Amniotic stem cell (primary cell): ENCODE data around the gene L3MBTL3.
"Not testable (repeated sequence)": the region's sequence is repeated elsewhere in the genome, so short reads cannot be mapped to it uniquely, and the experiment has no call there.

Experiments
- DNase-seq: peaks from one replicate; lab custom pipeline; 2025; lab: John Stamatoyannopoulos, UW

The L3MBTL3 gene

DNA sequence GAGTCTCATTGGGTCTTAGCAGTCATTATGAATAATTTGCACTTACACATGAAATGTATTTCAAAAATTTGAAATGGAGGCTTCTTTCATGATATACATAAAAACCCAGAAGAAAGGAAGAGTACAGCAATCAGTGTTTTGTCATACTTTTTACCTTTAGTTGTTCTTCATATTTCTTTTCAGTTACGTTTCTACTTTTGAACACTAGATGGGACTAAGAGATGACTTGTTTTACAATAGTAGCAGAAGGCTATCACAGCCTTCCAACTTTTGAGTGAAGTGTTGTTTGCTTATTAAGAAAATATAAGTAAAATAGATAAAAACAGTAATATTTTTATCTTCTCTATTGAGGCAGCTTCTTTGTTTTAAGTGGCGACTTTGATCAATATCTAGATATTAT is 58.1 kb downstream of the L3MBTL3 start:
- DNase-seq, result no peak

DNA sequence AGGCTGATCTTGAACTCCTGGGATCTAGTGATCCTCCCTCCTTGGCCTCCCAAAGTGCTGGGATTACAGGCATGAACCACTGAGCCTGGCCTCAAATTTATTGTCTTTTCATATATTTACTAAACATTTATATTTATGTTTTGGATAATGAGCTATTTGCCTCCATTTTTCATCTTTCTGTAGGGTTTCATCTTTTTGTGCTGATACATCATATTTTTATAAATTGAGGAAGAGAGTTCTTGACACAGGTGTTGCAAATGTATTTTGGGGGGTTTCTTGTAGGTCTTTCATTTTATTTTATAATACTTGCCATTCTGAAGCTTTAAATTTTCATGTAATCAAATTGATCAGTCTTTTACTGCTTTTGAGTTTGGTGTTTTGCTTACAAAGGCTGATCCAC is 72.4 kb downstream of the L3MBTL3 start:
- DNase-seq, result no peak

DNA sequence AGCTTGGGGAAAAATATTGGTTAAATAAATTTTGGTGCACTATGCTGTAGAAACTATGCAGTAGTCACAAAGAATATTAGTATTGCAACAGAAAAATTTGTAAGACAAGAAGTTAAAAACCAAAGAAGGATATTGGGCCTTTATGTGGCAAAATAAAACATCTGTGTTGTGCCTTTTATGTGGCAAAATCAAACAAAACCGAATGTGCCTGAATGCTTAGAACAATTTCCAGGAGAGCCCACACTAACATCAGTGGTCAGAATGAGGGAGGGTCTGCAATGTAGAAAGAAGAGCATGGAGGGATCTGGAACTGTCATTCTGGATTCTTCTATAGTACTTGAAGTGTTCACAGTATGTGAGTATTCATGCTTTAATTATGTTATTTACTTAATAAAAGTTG is 75.2 kb downstream of the L3MBTL3 start:
- DNase-seq, result no peak

DNA sequence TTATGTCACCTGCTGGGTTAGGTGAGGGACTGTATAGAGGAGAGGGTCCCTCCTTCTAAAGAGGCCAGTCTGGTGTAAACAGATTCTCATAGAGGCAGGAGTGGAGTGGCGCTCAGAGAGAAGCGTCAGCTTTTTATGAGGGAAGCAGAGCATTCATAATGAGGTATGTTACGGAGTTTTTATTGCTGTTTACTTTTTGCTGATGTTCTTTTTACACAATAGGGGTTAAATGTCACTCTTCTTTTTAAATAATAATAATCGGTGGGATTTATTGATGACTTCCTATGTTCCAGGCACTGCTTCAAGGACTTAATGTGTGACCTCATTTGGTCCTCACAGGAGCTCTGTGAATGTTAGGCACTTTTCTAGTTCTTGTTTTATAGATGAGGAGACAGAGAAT is 79.9 kb downstream of the L3MBTL3 start:
- no peak for DNase-seq

DNA sequence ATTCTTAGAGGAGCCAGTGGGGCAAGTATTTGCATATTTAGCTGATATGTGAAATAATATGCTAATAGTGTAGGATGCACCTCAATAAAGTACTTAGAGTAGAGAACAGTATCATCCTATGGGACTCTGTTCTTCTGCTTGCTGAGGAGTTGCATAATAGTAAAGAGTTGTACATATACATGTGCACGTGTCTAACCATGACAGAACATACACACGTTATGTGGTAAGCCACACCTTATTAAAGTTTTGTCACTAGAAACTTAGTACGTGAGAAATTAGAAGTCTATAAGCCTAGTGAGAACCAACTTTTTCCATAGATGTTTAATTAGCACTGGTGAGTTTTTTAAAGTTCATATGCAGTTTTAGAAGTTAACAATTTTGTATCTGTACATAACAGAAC is 80.7 kb downstream of the L3MBTL3 start:
- no peak for DNase-seq

DNA sequence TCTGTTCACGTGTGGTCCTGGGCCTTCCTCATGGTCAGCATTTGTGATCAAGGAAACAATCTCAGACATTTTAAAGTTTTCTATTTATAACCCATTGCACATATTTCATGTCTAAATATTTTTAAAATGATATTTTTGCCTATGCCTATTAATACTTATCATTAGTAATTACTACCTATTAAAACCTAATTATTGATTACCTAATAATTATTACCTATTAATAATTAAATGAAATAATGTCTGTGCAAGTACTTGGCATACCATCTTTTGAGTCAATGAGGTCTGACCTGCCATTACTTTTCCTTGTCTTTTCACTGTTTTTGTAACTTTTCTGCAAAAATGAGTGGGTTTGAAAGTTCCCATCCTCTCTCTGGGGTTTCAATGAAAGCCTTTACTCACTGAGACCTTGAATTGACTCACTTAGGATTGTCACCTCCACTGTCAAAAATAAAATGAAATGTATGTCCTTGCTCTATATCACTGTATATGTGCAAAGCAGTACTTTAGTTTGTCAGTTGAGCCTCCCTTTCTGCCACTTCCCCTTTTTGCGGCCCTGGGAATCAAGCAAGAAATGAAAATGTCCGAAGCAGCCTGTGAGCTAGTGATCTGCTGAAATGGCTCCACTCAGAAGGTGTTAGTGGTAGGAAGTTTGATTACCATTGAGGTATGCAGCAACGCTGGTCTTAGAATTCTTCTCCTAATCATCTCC is 87.8 kb downstream of the L3MBTL3 start:
- DNase-seq, result no peak

DNA sequence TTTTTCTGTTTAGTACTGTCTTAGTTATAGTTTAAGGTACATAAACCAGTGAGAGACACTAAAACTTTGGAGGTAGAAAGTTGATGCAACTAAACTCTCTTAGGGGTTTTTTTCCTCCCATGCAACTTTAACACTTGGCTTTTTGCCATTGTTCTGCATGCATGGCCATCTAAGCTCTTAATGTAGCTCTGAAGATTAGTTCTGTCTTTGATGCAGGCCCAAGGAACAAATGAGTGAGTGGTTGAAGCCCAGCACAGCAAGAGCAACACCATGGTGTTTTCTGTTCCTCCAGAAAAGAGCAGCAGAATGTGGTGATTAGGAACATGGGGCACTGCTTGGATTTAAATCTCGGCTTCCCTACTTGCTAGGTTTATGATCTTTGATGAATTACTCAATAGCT is 89.3 kb downstream of the L3MBTL3 start:
- DNase-seq, result no peak

DNA sequence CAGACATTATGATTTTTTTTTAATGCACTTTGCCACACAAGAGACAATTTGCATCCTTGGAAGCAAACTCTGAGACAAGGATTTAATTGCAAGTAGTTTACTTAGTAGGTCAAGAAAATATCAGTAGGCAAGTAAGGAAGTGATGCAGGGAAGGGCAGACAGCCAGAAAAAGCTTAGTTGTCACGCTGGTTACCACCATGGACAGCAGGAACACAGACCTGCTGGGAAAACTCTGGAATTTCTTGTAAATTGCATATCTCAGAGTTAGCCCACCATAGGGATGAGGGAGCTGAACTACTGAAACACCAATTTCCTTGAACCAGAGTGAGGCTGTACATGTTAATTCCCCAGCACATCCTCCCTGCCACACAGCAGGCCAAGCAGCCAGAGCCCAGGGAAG is 92.7 kb downstream of the L3MBTL3 start:
- DNase-seq, result no peak

DNA sequence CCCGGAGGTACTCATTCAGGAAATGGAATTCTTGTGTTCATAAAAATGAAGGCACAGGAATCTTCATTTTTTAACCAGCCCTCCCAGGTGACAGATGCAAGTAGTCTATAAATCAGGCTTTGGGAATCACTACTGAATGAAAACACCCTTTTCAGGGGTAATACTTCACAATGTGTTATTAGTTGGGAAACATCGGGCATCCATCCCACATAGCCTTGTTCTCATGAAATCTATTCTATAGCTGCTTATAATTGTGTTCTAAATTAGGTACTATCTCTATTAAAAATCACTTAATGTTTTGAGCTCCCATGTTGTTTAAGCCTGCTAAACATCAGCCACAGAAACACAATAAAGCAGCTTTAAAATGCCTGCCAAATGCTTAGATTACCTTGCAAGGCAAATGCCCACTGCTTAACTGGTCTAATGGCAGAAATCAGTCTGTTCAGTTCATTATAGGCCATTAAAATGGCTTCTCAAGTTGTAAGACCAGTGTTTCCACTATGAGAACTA is 94.9 kb downstream of the L3MBTL3 start:
- no peak for DNase-seq

DNA sequence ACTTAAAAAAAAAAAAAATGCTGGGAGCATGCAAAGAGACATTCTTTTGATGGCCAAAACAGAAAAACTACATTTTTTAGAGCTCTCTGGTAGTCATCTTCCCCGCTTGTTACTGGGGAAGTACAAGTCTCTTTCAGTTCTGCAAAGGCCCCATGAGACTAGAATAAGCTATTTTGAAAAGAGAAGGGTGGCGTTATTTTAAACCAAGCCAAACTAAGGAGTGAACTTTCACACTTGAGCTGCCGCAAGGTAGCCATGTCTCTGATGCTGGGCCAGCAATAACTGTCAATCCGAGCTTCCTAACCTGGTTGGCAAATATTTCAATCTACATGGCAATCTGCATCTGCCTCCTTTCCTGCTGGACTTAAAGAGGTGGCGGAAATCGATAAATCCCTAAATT is 96.7 kb downstream of the L3MBTL3 start:
- no peak for DNase-seq

DNA sequence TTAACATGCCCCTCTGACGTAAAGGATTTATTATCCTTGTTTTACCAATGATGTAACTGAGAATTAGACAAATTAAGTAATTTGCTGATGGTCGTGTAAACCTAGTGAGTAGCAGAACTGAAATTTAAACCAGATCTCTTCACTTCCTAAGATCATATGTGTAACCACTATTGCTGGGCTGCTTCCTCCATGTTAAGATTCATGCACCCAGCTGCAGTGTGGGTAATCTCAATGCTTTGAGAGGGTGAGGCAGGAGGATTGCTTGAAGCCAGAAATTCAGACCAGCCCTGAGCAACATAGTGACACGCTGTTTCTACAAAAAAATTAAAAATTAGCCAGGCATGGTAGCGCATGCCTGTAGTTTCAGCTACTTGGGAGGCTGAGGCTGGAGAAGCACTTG is 97.9 kb downstream of the L3MBTL3 start:
- DNase-seq, result no peak

DNA sequence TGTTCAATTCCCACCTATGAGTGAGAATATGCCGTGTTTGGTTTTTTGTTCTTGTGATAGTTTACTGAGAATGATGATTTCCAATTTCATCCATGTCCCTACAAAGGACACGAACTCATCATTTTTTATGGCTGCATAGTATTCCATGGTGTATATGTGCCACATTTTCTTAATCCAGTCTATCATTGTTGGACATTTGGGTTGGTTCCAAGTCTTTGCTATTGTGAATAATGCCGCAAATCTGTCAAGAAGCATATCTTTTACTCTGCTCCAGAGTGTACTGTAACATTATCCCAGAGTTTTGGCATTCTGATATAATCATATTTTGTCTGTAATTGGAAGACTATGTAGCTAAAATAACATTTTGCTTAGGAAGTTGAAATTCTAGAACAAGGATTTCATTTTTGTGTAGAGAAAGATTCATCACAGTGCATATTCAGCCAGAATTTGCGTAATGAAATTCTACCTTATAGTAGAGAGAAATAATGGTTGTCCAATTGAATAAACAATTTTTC is 98.9 kb downstream of the L3MBTL3 start:
- not testable (repeated sequence) for DNase-seq

DNA sequence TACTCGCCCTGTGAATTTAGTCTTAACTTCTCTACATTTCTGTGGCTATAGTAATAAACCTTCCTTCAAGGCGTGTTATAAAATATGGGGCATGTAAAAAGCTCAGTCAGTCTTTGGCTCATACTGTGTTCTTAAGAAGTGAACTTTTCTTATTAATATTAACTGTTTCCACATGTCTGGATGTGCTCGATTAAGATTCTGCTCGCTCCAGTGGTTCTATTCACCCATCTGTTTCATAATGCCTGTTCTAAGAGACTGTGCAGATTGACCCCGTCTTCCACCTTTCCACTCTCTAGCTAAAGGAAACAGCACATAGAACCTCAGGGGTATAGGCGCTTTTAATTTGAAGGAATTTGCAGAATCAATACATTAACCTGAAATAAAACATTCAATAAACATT is 99.9 kb downstream of the L3MBTL3 start:
- no peak for DNase-seq

DNA sequence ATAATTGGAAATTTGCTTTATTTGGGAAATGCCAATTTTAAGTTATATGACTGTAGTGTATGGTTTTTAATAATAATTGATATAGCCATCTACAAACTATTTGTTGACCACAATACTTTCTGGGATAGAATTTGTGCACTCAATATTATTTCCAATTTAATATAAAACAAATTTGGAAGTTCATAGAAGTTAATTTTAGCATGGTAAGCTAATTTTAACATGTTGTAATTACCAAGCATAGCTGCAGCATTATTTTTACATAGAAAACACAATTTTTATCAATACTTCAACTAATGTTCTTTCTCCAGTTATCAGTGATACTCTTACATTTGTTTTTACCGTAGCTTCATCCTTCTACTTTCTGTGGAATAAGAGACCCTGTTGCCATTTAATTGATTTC is 100.8 kb downstream of the L3MBTL3 start:
- DNase-seq, result no peak

DNA sequence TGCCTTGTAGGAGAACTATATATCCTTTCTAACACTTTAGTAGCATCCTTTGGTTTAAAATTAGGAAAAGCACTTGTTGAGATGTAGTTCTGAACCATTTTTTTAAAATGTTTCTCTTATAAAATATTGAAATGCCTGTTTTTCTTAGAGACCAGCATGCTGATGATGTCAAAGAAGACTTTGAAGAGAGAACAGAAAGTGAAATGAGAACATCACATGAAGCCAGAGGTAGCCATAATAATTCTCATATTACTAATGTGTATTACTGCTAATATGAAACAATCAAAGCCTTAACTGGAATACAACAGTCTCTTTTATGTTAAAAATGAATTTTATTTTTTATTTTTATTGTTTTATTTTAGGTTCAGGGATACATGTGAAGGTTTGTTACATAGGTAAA is 102.3 kb downstream of the L3MBTL3 start:
- no peak for DNase-seq

DNA sequence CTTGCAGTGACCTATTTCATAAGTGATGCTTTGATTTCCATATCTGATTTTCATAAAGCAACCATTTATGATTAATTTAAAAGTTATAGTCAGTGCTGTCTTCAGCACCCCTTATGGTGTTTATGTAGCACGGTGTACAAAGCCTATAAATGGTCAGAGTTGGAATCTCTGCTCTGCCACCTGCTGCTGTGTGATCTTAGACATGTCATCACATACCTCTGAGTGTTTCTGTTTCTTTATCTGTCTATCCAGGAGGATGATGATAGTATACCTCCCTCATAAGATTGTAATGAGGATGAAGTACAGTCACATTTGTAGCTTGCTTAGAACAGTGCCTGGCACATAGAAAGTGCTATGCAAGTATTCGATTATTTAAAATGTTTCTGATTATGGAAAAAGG is 103.9 kb downstream of the L3MBTL3 start:
- DNase-seq, result no peak

DNA sequence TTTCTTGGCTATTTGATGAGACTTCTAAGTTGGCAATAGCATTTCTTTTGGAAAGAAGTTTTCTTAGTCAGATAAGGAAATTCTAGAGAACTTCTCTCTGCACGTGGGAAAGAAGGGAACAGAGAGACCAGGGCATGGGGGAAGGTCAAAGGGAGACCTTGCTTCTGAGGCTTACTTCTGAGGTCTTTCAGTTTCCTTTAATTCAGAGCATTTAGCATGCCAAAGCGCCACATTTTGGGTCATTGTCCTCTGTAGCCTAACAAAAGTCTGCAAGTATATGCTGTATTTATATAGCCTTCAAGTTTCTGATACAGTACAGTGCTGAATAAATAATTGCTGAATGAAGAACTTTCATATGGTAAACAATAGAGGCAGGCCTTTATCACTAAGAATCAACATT is 108.8 kb downstream of the L3MBTL3 start:
- DNase-seq, result no peak

DNA sequence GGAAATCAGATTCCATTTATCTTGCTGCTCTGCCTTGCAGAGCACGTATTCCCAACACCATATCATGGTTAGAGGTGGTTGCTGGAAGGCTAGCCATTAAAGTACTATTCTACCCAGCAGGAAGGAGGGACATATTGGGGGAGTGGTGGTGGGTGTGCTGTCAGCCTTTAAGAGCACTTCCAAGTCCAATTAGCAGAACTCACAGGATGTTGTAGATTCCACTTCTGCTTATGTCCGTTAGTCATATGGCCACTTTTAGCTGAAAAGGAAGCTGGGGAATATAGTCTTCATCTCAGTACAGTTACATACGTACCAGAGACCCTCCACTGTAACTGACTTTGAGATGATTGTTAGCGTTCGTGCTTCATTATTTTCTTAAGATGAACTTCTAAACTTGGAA is 109.9 kb downstream of the L3MBTL3 start:
- DNase-seq, result no peak

DNA sequence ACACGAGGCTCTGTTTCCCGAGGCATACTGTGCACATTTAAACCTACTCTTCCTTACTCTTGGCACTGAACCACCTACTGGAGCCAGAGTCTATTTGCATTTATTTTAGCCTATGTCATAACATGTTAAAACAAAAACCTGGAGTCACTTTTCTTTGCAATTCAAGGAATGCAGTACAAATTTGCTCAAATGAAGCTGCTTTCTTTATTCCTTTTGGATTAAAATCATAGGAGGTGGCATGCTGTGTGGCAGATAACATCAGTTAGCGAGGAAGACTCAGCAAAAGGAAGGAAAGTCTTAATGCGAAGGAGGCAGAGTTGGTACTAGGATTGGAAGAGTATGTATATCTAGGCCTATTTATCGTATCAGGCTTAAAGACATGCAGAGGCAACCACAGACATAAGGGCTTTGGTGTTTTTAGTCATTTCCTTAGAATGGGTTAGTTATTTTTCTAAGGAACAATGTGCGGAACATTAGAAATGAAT is 111.4 kb downstream of the L3MBTL3 start:
- DNase-seq, result no peak

DNA sequence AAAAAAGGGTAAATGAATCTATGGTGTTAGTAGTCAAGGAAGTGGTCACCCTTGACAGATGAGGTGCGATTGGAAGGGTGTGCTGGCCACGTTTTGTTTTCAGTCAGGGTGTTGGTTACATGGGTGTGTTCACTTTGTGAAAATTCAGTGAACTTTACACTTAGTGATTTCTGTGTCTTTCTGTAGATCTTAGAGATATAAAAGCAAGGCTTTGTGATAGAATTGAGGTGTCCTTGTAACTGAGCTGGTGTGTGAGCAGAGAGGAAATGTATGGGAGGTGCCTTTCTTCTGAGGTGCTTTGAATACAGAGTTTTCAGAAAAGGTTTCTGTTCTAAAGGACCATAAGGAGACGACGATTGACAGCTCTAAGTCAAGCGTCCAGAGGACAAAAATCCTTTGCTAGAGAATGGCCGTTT is 113.9 kb downstream of the L3MBTL3 start:
- no peak for DNase-seq

DNA sequence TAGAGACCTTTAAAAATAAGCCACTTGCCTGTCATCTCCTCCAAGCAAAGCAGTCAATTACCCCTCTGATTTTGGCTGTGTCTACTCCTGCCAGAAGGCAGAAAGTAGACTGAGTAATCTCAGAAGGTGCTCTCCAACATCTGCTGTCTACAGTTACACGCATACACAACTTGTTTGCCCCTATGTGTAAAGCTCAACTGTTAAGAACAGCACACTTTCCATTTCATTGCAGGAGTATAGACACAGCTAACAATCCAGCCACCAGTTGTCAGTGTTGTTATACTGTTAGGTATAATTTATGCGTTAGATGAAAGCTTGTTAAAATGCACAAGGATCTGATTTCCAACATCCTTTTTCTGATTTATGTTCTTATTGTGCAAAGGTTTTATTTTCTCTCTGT is 116.2 kb downstream of the L3MBTL3 start:
- DNase-seq, result no peak

DNA sequence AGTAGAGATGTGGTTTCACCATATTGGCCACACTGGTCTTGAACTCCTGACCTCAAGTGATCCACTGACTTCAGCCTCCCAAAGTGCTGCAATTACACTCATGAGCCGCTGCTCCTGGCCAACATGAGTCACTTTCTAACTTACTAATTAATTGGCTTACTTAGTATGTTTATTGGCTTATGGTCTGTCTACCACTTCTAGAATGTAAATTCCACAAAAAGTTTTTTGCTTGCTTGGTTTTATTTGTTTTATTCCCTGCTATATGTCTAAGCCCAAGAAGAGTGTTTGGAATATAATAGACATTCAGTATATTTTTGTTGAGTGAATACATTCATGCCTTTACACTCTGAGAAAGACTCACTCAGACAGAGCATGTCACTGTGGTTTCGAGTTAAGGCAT is 118.4 kb downstream of the L3MBTL3 start:
- no peak for DNase-seq

DNA sequence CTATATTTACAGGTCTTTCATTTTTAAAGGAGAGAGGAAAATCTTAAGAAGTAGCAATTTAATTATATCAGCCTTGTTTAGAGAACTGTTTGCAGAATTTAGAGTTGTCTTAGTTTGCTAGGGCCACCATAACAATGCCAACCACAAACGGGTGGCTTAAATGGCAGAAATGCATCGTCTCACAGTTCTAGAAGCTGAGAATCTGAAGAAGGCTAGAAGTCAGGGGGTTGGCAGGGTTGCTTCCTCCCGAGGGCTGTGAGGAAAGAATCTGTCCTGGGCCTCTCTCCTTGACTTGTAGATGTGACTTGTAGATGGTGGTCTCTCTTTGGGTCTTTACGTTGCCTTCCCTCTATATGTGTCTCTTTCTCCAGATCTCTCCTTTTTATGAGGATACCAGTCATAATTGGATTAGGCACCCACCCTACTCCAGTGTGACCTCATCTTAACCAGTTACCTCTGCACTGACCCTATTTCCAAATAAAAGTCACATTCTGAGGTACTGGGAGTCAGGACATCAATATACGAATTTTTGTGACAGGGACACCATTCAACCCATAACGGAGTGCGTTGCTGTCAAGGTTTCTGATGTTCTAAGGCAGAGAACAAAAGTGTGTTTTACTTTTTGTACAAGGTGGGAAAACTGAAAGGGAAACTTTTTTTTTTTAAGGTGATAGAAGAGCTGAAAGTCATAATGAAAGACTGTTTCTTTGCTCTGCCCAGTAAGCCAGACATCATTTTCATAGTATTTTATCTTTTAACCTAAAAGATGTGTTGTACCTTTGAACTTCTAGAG is 119.9 kb downstream of the L3MBTL3 start:
- no peak for DNase-seq
